GM19438 (cell line): Measurements from ENCODE around the gene ARL3.

Experiments used
- ATAC-seq: cut with Tn5 transposase; IDR thresholded peaks from one replicate; pipeline ENCODE4 v1.9.1; 2021; ENCODE audit warnings: low read depth; ENCODE audit not compliant: unreplicated experiment

Gene ARL3

GRCh38 chr10:102624751-102625645 is 89.2 kb downstream of the ARL3 start:
- ATAC-seq = no peak

GRCh38 chr10:102624094-102624493 is 90.1 kb downstream of the ARL3 start:
- ATAC-seq = no peak
